GM18858 (cell line): ENCODE results near the gene NRGN.

Experiments
- ATAC-seq: cut with Tn5 transposase; IDR thresholded peaks from one replicate; pipeline ENCODE4 v1.9.1; 2021; ENCODE audit not compliant: unreplicated experiment

NRGN gene

DNA sequence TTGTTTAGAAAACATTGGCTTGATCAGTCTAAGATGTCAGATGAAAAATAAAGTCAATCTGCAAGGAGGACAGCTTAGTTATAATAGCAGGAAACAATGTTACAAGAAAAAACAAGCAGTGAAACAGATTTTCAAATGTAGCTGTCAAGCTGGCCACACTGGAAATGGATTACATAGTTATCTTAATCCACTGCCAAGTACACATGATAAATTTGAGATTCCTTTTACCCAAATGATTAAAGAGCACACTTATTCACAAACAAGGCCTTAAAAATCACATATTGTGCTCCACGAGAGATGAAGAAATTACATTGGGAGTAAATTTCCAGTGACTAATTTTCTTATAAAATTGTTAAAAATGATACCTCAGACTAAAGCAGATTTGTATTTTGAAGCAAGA is 39.8 kb downstream of the NRGN start:
- no peak for ATAC-seq

- ATAC-seq: no peak
Observed at GRCh38 chr11:124783002-124783401, 43.3 kb downstream of the NRGN start.

DNA sequence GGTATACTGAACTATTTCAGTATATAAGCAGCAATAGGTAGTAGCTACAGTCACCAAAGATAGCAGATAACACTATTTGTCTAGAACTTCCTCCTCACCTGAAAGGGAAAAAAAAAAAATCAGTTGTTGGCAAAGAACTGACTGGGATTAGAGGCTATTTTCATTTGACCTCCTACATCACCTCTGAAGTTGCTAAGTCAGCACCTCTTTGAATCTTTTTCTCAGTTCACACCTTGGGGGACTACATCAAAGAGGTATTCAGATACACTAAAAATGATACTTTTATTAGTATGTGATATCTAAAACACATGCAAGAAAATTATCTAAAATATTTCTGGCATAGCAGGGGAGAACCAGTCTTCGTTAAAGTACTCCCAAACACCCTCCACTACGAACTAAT is 44.3 kb downstream of the NRGN start:
- no peak for ATAC-seq

- no peak for ATAC-seq
Observed at GRCh38 chr11:124788521-124788920, 48.8 kb downstream of the NRGN start.

DNA sequence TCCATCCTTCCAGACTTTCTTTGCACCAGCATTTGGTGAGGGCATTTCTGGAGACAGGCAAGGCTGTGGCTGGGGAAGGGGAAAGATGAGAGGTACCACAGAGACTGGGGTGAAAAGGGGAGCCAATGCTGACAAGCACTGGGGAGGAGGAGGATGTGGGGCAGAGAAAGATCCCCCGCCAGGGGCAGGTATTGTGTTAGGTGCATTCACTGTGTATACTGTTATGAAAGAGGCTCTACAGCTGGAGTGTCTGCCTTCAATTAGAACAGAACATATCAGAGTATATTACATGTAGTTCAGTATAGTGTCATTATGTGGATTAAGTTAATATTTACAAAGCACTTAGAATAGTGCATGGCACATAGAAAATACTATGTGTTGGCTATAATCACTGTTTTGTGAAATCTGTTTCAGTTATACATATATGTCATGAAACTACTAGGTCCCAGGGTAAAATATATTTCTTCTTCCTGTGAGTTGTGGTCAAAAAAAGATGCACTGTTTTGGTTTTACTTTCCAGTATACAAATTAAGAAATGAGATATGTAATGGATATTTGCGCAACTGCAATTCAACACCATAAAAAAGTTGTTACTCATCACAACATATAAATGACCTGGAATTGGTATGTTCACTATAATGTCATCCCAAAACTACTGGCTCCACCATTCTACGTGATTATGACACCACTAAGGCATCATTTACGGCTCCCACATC is 52.0 kb downstream of the NRGN start:
- ATAC-seq: peak; percentile 72

DNA sequence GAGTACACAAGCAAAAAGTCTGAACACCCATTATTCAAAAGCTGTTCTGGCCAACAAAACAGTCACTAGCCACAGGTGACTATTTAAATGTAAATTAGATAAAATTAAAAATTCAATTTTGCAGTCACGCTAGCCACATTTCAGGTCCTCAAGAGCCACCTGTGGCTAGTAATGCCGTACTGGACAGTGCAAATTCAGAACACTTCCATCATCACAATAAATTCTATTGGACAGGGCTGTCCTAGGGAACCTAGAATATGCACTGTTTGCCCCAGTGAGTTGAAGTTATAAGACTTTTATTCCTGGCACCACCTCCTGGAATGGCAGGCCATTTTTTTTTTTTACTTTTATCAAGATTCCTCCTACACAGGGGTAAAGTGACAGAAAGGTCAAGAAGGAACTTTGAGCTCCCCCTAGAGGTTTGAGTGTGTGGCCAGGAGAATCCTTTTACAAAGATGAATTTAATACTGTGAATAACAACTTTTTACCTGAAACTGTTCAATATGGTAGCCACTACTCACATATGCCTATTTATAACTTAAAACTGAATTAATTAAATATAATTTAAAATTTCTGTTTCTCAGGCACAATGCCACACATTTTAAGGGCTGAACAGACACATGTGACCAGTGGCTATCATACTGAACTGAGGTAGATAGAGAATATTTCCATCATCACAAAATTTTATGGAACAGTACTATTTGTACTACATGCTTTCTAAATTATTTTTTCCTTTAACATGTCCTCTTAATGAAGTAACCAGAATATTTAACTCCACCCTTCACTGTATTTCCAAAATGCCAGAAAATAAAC is 53.9 kb downstream of the NRGN start:
- no peak for ATAC-seq

DNA sequence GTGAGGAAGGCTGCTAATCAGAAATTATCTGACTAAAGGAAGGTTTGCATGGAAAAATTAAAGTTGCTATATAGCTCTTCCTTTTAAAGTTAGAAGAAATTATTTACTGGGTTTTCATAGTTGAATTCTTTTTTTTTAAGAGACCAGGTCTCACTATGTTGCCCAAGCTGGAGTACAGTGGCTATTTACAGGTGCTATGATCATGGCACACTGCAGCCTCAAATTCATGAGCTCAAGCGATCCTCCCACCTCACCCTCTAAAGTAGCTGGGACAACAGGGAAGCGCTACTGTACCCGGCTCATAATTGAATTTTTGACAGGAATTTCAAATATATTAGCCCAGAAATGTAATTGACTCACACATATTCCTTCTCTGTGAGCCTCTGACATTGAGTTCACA is 56.6 kb downstream of the NRGN start:
- no peak for ATAC-seq
